Lower leg skin (tissue), 3 donors: ENCODE data around the gene SSTR3.

Experiments used
- POLR2A ChIP-seq, 2 donors: fragments of 450-650 bp; IDR thresholded peaks; one replicate each; pipeline ENCODE4 v1.6.1; 2016 to 2017; ENCODE audit warnings: antibody characterized with exemption in 2 of 2, mild to moderate bottlenecking in 1 of 2, moderate library complexity in 1 of 2
- TF ChIP-seq, protein P1 (sequence below), 3 donors: fragments of 450-650 bp; IDR thresholded peaks; one replicate each; pipeline ENCODE4 v1.5.1; 2016; ENCODE audit warnings: antibody characterized with exemption in 3 of 3, mild to moderate bottlenecking in 3 of 3, moderate library complexity in 2 of 3

DNA sequence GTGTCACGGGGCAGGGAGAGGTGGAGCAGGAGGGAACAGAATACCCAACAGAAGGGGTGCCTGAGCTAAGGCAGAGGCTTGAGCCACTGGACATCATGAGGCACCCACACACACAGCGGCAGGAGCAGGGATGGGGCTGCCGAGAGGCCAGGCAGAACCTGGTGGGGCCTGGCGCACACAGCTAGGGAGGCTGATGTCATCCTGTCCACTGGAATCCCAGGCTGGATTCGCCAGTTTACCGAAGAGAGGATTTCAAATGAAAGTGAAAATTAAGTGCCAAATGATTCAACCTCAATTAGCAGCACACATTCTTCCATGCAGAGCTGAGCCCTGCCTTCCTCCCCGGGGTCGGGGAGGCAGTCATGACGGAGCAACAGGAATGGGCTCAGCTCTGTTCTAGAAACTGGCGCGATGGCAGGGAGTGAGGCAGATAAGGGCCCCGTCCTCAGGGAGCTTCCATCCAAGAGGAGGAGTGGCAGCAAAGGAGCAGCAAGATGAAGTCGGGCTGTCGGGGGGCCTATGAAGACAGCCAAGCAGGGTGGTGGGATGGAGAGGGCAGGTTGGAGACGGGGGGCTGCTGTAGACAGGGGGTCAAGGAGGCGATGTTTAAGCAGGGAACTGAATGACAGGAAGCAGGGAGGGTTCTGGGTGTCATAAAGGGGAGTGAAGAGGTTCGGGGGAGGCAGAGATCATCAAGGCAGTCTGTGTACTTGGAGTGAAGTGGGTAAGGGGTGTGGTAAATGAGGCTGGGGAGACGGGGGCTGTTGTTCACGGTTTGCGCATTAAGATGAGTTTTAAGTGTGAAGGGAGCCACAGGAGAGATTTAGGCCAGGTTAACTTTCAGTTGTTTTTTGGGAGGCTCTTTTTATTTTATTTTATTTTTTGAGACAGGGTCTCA lies 25.3 kb upstream of the SSTR3 start:
- TF ChIP-seq, protein P1, sequence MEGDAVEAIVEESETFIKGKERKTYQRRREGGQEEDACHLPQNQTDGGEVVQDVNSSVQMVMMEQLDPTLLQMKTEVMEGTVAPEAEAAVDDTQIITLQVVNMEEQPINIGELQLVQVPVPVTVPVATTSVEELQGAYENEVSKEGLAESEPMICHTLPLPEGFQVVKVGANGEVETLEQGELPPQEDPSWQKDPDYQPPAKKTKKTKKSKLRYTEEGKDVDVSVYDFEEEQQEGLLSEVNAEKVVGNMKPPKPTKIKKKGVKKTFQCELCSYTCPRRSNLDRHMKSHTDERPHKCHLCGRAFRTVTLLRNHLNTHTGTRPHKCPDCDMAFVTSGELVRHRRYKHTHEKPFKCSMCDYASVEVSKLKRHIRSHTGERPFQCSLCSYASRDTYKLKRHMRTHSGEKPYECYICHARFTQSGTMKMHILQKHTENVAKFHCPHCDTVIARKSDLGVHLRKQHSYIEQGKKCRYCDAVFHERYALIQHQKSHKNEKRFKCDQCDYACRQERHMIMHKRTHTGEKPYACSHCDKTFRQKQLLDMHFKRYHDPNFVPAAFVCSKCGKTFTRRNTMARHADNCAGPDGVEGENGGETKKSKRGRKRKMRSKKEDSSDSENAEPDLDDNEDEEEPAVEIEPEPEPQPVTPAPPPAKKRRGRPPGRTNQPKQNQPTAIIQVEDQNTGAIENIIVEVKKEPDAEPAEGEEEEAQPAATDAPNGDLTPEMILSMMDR (IDR thresholded peaks at IDR 0.05), result no peak
- no peak for TF ChIP-seq POLR2A (IDR thresholded peaks at IDR 0.05)
